Gastrocnemius medialis (tissue), 4 donors: Measurements from ENCODE around the gene GRID1.

Source experiments
- CTCF ChIP-seq, 5 experiments: fragments of 450-650 bp in 3 of 5; fragments of 200-600 bp in 2 of 5; sonication (generic) in 2 of 5; IDR thresholded peaks in 4 of 5; conservative IDR thresholded peaks in 1 of 5; 1 replicate in 4 of 5; 2 replicates in 1 of 5; pipeline ENCODE4 v1.5.1; 2016 to 2019; ENCODE audit warnings: antibody characterized with exemption in 5 of 5, mild to moderate bottlenecking in 3 of 5, moderate library complexity in 3 of 5
- POLR2A ChIP-seq, 2 donors: fragments of 450-650 bp; IDR thresholded peaks; one replicate each; pipeline ENCODE4 v1.6.1; 2017; ENCODE audit warnings: antibody characterized with exemption in 2 of 2, mild to moderate bottlenecking in 2 of 2, moderate library complexity in 2 of 2

GRCh38 chr10:86065711-86066251 is 300.8 kb downstream of the GRID1 start:
- TF ChIP-seq POLR2A (IDR thresholded peaks at IDR 0.05) (no peak), CTCF (IDR thresholded peaks at IDR 0.05 in 4 of 5, conservative IDR thresholded peaks at IDR 0.05 in 1 of 5) (no peak)
